Upper lobe of left lung (tissue), 4 donors: ENCODE measurements around the gene C12orf75.

ENCODE experiments used
- EP300 ChIP-seq, 4 donors: sonication (generic); formaldehyde crosslinking; IDR thresholded peaks; one replicate each; pipeline ENCODE4 v1.5.1; 2017; ENCODE audit warnings: antibody characterized with exemption in 4 of 4, control low read depth in 2 of 4
- POLR2A ChIP-seq, 4 donors: fragments of 450-650 bp; IDR thresholded peaks; one replicate each; pipeline ENCODE4 v1.5.1; 2016 to 2017; ENCODE audit warnings: antibody characterized with exemption in 4 of 4, mild to moderate bottlenecking in 2 of 4
- POLR2AphosphoS5 ChIP-seq, 2 donors: sonication (generic); formaldehyde crosslinking; IDR thresholded peaks; one replicate each; pipeline ENCODE4 v1.5.1; 2017; ENCODE audit warnings: antibody characterized with exemption in 2 of 2
- TF ChIP-seq, protein P1 (sequence below), 6 experiments: fragments of 450-650 bp in 4 of 6; fragments of 200-600 bp in 2 of 6; sonication (generic) in 2 of 6; IDR thresholded peaks; one replicate each; pipeline ENCODE4 v1.5.1; 2016 to 2019; ENCODE audit warnings: antibody characterized with exemption in 6 of 6

DNA sequence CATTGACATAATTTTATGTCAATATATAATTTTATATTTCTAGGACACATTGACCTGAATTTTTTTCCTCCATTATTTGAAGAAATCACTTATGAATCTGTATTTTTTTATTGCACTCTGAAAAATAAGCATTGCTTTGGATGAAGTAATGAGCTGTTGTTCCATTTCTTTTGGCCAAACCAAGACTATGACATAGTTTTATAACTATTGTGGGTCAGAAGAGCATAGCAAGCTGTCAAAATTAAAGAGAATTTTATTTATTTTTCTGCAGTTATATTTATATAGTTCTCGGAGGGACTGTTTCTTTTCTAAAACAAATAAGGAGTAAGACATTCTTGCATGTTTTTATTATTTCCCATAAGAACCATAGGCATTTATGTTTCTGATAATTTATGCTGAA is 8.5 kb downstream of the C12orf75 start:
- TF ChIP-seq POLR2A (IDR thresholded peaks at IDR 0.05) (no peak), POLR2AphosphoS5 (IDR thresholded peaks at IDR 0.05) (no peak), EP300 (IDR thresholded peaks at IDR 0.05) (no peak)
- TF ChIP-seq, protein P1, sequence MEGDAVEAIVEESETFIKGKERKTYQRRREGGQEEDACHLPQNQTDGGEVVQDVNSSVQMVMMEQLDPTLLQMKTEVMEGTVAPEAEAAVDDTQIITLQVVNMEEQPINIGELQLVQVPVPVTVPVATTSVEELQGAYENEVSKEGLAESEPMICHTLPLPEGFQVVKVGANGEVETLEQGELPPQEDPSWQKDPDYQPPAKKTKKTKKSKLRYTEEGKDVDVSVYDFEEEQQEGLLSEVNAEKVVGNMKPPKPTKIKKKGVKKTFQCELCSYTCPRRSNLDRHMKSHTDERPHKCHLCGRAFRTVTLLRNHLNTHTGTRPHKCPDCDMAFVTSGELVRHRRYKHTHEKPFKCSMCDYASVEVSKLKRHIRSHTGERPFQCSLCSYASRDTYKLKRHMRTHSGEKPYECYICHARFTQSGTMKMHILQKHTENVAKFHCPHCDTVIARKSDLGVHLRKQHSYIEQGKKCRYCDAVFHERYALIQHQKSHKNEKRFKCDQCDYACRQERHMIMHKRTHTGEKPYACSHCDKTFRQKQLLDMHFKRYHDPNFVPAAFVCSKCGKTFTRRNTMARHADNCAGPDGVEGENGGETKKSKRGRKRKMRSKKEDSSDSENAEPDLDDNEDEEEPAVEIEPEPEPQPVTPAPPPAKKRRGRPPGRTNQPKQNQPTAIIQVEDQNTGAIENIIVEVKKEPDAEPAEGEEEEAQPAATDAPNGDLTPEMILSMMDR (IDR thresholded peaks at IDR 0.05): no peak
